GM19351 (cell line): ENCODE results near the gene DPYD.

ENCODE experiments used
- ATAC-seq: cut with Tn5 transposase; IDR thresholded peaks from one replicate; pipeline ENCODE4 v1.9.1; 2021; ENCODE audit warnings: mild to moderate bottlenecking, moderate library complexity; ENCODE audit not compliant: unreplicated experiment

The DPYD gene

GRCh38 chr1:97069312-97069711 lies 851.5 kb downstream of the DPYD start:
- ATAC-seq: no peak

DNA sequence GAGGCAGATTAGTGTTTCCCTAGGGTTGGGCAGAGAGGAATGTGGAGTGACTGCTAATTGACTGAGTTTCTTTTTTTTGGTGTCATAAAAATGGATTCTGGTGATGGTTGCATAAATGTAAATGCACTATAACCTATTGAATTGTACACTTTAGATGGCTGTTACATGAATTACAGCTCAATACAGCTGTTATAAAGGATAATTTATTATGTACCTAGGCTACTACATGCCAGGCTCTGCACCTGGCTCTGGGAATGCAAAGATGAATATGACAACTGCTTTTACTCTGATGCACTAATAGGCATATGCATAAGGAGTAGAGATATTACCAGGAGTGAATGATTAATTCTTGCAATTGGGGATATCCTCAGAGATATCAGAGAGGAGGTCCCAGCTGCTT lies 854.0 kb downstream of the DPYD start:
- ATAC-seq: no peak

- no peak for ATAC-seq
Measured at GRCh38 chr1:97063532-97063931, 857.3 kb downstream of the DPYD start.

GRCh38 chr1:97061604-97062003 lies 859.2 kb downstream of the DPYD start:
- ATAC-seq: no peak

DNA sequence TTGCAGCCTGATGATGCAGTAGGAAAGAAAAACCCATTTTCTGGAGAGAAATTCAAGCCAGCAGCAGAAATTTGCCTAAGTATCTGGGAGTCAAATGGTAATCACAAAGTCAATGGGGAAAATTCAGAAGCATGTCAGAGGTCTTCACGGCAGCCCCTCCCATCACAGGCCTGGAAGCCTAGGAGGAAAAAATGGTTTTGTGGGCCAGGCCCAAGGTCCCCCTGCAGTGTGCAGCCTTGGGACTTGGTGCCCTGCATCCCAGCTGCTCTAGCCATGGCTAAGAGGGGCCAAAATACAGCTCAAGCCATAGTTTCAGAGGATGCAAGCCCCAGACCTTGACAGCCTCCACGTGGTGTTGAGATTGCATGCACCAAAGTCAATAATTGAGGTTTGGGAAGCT lies 864.4 kb downstream of the DPYD start:
- no peak for ATAC-seq

GRCh38 chr1:97053268-97053667 lies 867.6 kb downstream of the DPYD start:
- no peak for ATAC-seq

GRCh38 chr1:97051823-97052222 lies 869.0 kb downstream of the DPYD start:
- ATAC-seq: no peak

DNA sequence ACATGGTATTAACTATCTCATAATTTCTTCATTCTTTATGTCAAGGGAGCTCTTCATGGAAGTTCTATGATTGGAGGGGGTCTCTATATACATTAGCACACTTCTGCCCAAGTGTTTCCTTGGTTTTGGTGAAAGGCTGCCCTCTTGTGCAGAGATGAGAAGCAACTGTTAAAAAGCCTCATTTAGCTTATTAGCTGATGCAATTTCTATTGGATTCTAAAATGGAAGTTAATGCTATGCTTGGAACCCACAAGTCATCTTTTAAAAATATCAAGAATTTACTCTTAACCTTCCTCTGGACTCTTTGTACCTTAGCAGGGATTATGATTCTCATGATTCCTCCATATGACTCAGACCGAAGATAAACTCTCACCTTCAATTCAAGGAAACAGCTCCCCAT lies 870.3 kb downstream of the DPYD start:
- no peak for ATAC-seq

DNA sequence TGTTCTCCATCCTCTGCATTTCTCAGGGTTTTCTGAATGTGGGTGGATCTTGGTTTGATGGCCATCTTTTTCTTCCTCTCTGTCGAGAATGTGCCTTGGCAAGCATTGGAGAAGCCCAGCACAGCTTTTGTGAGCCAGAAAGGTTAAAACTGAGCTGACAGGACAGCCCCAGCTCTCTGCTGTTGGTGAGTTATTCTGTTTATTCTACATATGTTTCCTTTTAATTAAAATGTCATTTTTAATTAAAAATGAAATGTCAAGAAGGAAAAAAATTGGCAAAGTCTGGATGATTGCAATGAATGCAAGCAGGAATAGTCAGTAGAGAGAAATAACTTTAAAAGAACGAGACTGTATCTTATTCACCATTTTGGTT lies 873.4 kb downstream of the DPYD start:
- ATAC-seq: no peak

DNA sequence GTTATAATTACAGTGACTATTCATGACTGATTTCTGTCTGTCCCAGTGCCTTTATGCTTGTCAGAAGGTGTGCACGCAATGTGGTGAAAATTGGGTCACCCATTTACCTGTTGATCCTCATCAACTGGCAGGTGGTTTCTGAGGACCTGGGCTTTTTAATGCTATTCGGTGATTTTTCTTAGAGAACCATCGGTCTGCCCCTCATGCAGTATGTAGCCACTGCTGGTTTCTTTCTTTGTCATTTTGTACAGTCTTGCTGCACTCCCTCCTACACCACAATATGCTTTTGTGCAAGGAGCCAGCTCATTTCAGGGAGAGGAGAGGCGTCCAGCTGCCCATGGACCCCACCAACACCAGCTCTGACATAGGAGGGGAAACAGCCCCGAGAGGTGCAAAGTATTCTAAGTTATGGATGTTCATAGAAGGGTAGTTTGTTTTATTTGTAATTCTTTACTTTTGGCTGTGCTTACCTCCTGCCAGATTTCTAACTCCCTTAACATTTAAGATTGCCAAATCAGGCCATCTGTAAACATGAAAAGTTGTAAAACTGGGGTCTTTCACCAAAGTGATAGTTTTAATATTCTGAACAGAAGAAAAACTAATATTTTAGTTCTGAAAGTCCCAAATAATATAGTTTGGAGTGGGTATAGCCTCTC lies 873.9 kb downstream of the DPYD start:
- no peak for ATAC-seq

DNA sequence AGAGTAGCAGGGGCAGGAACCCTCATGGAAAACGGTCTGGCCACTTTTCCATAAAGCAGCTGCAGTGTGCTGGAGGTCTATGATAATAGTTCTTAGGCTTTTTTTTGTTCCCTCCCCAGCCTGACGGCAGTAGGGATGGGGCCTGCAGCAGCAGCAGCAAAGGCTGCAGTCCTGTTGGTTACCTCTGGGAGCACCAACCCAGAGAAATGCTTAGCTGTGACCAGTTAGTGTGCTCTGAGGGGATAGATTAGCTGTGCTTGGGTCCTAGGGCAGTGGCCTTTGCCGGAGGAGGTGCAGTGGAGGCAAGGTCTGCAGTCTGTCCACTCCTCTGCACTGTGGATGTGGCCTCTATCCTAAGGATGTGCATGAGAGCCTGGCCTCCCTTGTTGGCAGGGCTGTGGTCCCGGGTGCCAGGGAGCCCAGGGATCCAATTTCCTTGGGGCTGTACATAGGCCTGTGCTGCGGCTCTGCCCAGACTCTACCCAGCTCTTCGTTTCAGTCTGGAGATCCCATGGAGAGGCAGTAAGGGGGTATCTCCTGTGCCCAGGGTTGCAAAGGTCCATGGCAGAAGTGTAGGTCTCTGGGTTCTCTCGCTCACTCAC lies 876.6 kb downstream of the DPYD start:
- no peak for ATAC-seq

DNA sequence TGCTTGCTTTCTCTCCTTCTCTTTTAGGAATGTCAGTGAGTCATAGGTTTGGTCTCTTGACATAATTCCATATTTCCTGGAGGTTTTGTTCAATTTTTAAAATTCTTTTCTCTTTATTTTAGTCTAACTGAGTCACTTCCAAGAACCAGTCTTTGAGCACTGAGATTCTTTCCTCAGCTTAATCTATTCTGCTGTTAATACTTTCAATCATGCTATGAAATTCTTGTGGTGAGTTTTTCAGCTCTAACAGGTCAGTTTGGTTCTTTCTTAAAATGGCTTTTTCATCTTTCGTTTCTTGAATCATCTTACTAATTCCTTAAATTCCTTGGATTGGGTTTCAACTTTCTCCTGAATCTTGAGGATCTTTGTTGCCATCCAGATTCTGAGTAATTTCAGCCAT lies 878.3 kb downstream of the DPYD start:
- no peak for ATAC-seq

DNA sequence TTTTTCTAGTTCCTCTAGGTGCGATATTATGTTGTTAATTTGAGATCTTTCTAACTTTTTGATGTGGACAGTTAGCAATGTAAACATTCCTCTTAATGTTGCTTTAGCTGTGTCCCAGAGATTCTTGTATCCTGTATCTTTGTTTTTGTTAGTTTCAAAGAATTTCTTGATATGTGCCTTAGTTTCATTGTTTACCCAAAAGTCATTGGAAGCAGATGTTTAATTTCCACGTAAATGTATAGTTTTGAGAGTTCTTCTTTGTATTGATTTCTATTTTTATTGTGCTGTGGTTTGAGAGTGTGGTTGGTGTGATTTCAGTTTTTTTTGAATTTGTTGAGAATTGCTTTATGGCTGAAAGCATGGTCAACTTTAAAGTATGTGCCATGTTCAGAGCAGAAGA lies 879.8 kb downstream of the DPYD start:
- ATAC-seq: no peak

DNA sequence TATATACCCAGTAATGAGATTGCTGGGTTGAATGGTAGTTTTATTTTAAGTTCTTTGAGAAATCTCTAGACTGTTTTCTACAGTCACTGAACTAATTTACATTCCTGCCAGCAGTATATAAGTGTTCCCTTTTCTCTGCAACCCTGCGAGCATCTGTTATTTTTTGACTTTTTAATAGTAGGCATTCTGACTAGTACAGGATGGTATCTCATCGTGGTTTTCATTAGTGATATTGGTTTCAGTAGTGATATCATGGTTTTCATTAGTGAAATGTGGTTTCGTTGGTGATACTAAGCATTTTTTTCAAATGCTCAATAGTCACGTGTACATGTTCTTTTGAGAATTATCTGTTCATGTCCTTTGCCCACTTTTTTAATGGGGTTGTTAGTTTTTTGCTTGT lies 882.4 kb downstream of the DPYD start:
- no peak for ATAC-seq

GRCh38 chr1:97034651-97035050 lies 886.2 kb downstream of the DPYD start:
- ATAC-seq: no peak

GRCh38 chr1:97033949-97034348 lies 886.9 kb downstream of the DPYD start:
- ATAC-seq: no peak
